ENCODE data around the gene CST4. TPM values are rescaled to one million over a fixed set of nuclear protein-coding genes. Genes with fewer than 3 reads are reported as not detected.
A peak's percentile ranks its signal among the peaks of the same experiment; 100 is the strongest.

Gene CST4
- total and polyA plus RNA-seq, 2 experiments from 2014 or later: 0.23 TPM; not detected in 1

GRCh38 chr20:23657202-23657601 lies 31.6 kb downstream of the CST4 start:
- H3K79me2 ChIP-seq: no peaks in the 10 kb centered on the region
- H3K4me2 ChIP-seq: no peak overlapping the region
- H4K20me1 ChIP-seq (ENCODE audit: insufficient read depth, poor library complexity, severe bottlenecking): no peaks in the 10 kb centered on the region
- H3K9me2 ChIP-seq (replicated peaks; ENCODE audit: insufficient read depth): no peaks in the 10 kb centered on the region
- no peaks in the 10 kb centered on the region for H3K36me3 ChIP-seq (replicated peaks; ENCODE audit: insufficient read depth, low read depth)
- peaks cover 34% of the 10 kb centered on the region for H3K4me1 ChIP-seq (ENCODE audit: insufficient read depth)
- H3K27ac ChIP-seq: no peak overlapping the region
- no peak overlapping the region for H3K4me3 ChIP-seq
- no peak for DNase-seq (ENCODE audit: low spot score)
- no peak overlapping the region for H2AFZ ChIP-seq
- H3K27me3 ChIP-seq: no peaks in the 10 kb centered on the region
- H3K9me3 ChIP-seq (ENCODE audit: low read depth): no peaks in the 10 kb centered on the region
- TF ChIP-seq CTCF (IDR thresholded peaks at IDR 0.05; ENCODE audit: poor library complexity) (no peak), EZH2phosphoT487 (IDR thresholded peaks at IDR 0.05; ENCODE audit: low read depth, severe bottlenecking, unreplicated experiment) (no peak), EZH2 (IDR thresholded peaks at IDR 0.05; ENCODE audit: borderline replicate concordance) (no peak)
- WGBS (ENCODE audit: low lambda C conversion rate, missing lambda C conversion rate): 77% methylated on average over 8 of the region's 8 CpGs

- no peak for DNase-seq (ENCODE audit: low spot score)
- Histone ChIP-seq H3K4me2 (no peak overlapping the region), H3K79me2 (no peaks in the 10 kb centered on the region), H3K9me2 (replicated peaks; ENCODE audit: insufficient read depth) (no peaks in the 10 kb centered on the region), H3K27ac (no peak overlapping the region), H3K9me3 (ENCODE audit: low read depth) (no peaks in the 10 kb centered on the region), H3K36me3 (replicated peaks; ENCODE audit: insufficient read depth, low read depth) (no peaks in the 10 kb centered on the region), H2AFZ (no peak overlapping the region), H4K20me1 (ENCODE audit: insufficient read depth, poor library complexity, severe bottlenecking) (no peaks in the 10 kb centered on the region), H3K4me3 (no peak overlapping the region), H3K4me1 (ENCODE audit: insufficient read depth) (peaks cover 30% of the 10 kb centered on the region), H3K27me3 (no peaks in the 10 kb centered on the region)
- WGBS (ENCODE audit: low lambda C conversion rate, missing lambda C conversion rate): 65% methylated on average over 10 of the region's 10 CpGs
- TF ChIP-seq EZH2 (IDR thresholded peaks at IDR 0.05; ENCODE audit: borderline replicate concordance): no peak
- no peak for TF ChIP-seq CTCF (IDR thresholded peaks at IDR 0.05; ENCODE audit: poor library complexity)
- TF ChIP-seq EZH2phosphoT487 (IDR thresholded peaks at IDR 0.05; ENCODE audit: low read depth, severe bottlenecking, unreplicated experiment): no peak
Measured at GRCh38 chr20:23656372-23656771, 32.5 kb downstream of the CST4 start.

GRCh38 chr20:23655491-23656211 lies 33.2 kb downstream of the CST4 start:
- WGBS (ENCODE audit: low lambda C conversion rate, missing lambda C conversion rate): 83% methylated on average over 23 of the region's 23 CpGs
- no peaks in the 10 kb centered on the region for H3K79me2 ChIP-seq
- H3K4me2 ChIP-seq: no peak overlapping the region
- no peaks in the 10 kb centered on the region for H3K27me3 ChIP-seq
- H4K20me1 ChIP-seq (ENCODE audit: insufficient read depth, poor library complexity, severe bottlenecking): no peaks in the 10 kb centered on the region
- no peaks in the 10 kb centered on the region for H3K36me3 ChIP-seq (replicated peaks; ENCODE audit: insufficient read depth, low read depth)
- no peaks in the 10 kb centered on the region for H3K9me3 ChIP-seq (ENCODE audit: low read depth)
- H3K4me3 ChIP-seq: no peak overlapping the region
- DNase-seq (ENCODE audit: low spot score): no peak
- H2AFZ ChIP-seq: no peak overlapping the region
- peaks cover 29% of the 10 kb centered on the region for H3K4me1 ChIP-seq (ENCODE audit: insufficient read depth)
- H3K9me2 ChIP-seq (replicated peaks; ENCODE audit: insufficient read depth): no peaks in the 10 kb centered on the region
- no peak for TF ChIP-seq EZH2 (IDR thresholded peaks at IDR 0.05; ENCODE audit: borderline replicate concordance)
- TF ChIP-seq EZH2phosphoT487 (IDR thresholded peaks at IDR 0.05; ENCODE audit: low read depth, severe bottlenecking, unreplicated experiment): no peak
- no peak for TF ChIP-seq CTCF (IDR thresholded peaks at IDR 0.05; ENCODE audit: poor library complexity)
- peak overlapping the region; percentile 48 for H3K27ac ChIP-seq

All from hepatocyte (in vitro differentiated cells).